HepG2 (cell line): ENCODE data around the gene TLCD3B. TPM values are rescaled to one million over a fixed set of nuclear protein-coding genes. Genes with fewer than 3 reads are reported as not detected.

ENCODE experiments used
- ATAC-seq: fragments of 200-7000 bp; cut with Tn5 transposase; 3 replicates; pipeline ENCODE4 v1.9.1; 2020; ENCODE audit warnings: mild to moderate bottlenecking, moderate library complexity
- BruUV-seq: library from RNA; stranded (reverse); fragments of 400-500 nt; replicated peaks from 2 replicates; lab custom pipeline; 2021; lab: Mats Ljungman, UMichigan
- CTCF ChIA-PET: fragments of 300-600 bp; formaldehyde crosslinking; extraction: SDS; loops from one replicate; lab custom pipeline; 2021; ENCODE audit warnings: low total read pairs, inconsistent platforms, low intra/inter-chr PET ratio; lab: Yijun Ruan, JAX
- POLR2A ChIA-PET: fragments of 350-600 bp; sonication (Branson Sonifier 250); formaldehyde crosslinking; loops from one replicate; lab custom pipeline; 2020; ENCODE audit warnings: antibody characterized with exemption, inconsistent platforms; lab: Yijun Ruan, JAX
- DNase-seq: peaks from one replicate; pipeline ENCODE4 v3.0.0-alpha.2; 2015; ENCODE audit warnings: low spot score
- FAIRE-seq: peaks from 3 replicates; lab custom pipeline; 2011; peaks lifted over from hg19 to GRCh38; lab: Jason Lieb, UNC
- H2AFZ ChIP-seq: one replicate; pipeline ENCODE4 v1.6.1; 2011; ENCODE audit warnings: low read length, inconsistent platforms
- H3K27ac ChIP-seq: fragments of 300-600 bp; 3 replicates; pipeline ENCODE4 v1.8.0; 2011; ENCODE audit warnings: mixed run types, mild to moderate bottlenecking, mixed read lengths, low read length, inconsistent platforms; ENCODE audit not compliant: insufficient read depth; ENCODE audit errors: extremely low read length
- H3K27me3 ChIP-seq, 2 experiments: fragments of 200-600 bp in 1 of 2; 2 replicates in 1 of 2; 3 replicates in 1 of 2; pipeline versions ENCODE4 v1.6.0 to v1.8.0; 2011; ENCODE audit warnings: low read length in 2 of 2, mild to moderate bottlenecking in 2 of 2, moderate library complexity in 2 of 2, inconsistent platforms in 1 of 2; ENCODE audit not compliant: insufficient read depth in 2 of 2, control insufficient read depth in 1 of 2
- H3K36me3 ChIP-seq, 2 experiments: fragments of 200-600 bp in 1 of 2; replicated peaks in 1 of 2; 2 replicates in 1 of 2; 3 replicates in 1 of 2; pipeline versions ENCODE4 v1.5.1 to v1.8.0; 2011; ENCODE audit warnings: low read length in 2 of 2, inconsistent platforms in 1 of 2; ENCODE audit not compliant: insufficient read depth in 2 of 2, control insufficient read depth in 1 of 2
- H3K4me1 ChIP-seq: 2 replicates; pipeline ENCODE4 v1.5.1; 2012; ENCODE audit warnings: low read length, inconsistent platforms; ENCODE audit not compliant: insufficient read depth
- H3K4me2 ChIP-seq: 2 replicates; pipeline ENCODE4 v1.6.0; 2011; ENCODE audit warnings: low read depth, low read length, inconsistent platforms
- H3K4me3 ChIP-seq, 3 experiments: fragments of 200-600 bp in 1 of 3; sonication (generic), shearing (Covaris generic) in 1 of 3; replicated peaks in 1 of 3; 2 replicates each; pipeline ENCODE4 v1.5.1; 2011 to 2016; ENCODE audit warnings: low read length in 3 of 3, inconsistent platforms in 2 of 3, low read depth in 2 of 3, mild to moderate bottlenecking in 2 of 3, control low read depth in 1 of 3, mixed read lengths in 1 of 3; ENCODE audit not compliant: insufficient read depth in 1 of 3
- H3K79me2 ChIP-seq: one replicate; pipeline ENCODE4 v1.6.1; 2011; ENCODE audit warnings: low read length, inconsistent platforms; ENCODE audit not compliant: insufficient read depth
- H3K9ac ChIP-seq: 2 replicates; pipeline ENCODE4 v1.6.0; 2011; ENCODE audit warnings: mild to moderate bottlenecking, low read depth, low read length, inconsistent platforms; ENCODE audit not compliant: insufficient read depth
- H3K9me3 ChIP-seq: 2 replicates; pipeline ENCODE4 v1.5.1; 2012; ENCODE audit warnings: mild to moderate bottlenecking, low read length
- H4K20me1 ChIP-seq: 2 replicates; pipeline ENCODE4 v1.6.0; 2011; ENCODE audit warnings: inconsistent platforms, mild to moderate bottlenecking, low read length, moderate library complexity; ENCODE audit not compliant: insufficient read depth
- BHLHE40 ChIP-seq: IDR thresholded peaks from 2 replicates; pipeline ENCODE4 v1.6.1; 2011; ENCODE audit warnings: low read length, improper control_type of control experiment
- DPF2 ChIP-seq: sonication (generic); formaldehyde crosslinking; IDR thresholded peaks from 2 replicates; pipeline ENCODE4 v1.4.0; 2020; ENCODE audit warnings: mild to moderate bottlenecking, low read depth, missing genetic modification reagents, borderline replicate concordance
- ELF1 ChIP-seq: sonication (generic); formaldehyde crosslinking; IDR thresholded peaks from 2 replicates; pipeline ENCODE4 v1.4.0; 2020; ENCODE audit warnings: missing genetic modification reagents
- GATAD2A ChIP-seq: IDR thresholded peaks from 2 replicates; pipeline ENCODE4 v1.6.1; 2016
- GPN1 ChIP-seq: sonication (generic); formaldehyde crosslinking; IDR thresholded peaks from 2 replicates; pipeline ENCODE4 v1.5.1; 2020; ENCODE audit warnings: missing genetic modification reagents, borderline replicate concordance
- HIVEP1 ChIP-seq: sonication (generic); formaldehyde crosslinking; IDR thresholded peaks from 2 replicates; pipeline ENCODE4 v1.4.0; 2020; ENCODE audit warnings: mild to moderate bottlenecking, missing genetic modification reagents
- MAX ChIP-seq: IDR thresholded peaks from 2 replicates; pipeline ENCODE4 v1.6.1; 2012; ENCODE audit warnings: inconsistent platforms
- MBD4 ChIP-seq: IDR thresholded peaks from 2 replicates; pipeline ENCODE4 v1.6.1; 2012; ENCODE audit warnings: low read length, inconsistent platforms, borderline replicate concordance
- MXD4 ChIP-seq: IDR thresholded peaks from 2 replicates; pipeline ENCODE4 v1.6.1; 2016; ENCODE audit warnings: mild to moderate bottlenecking, missing biosample characterization, missing genetic modification reagents
- NPAS2 ChIP-seq: sonication (generic); formaldehyde crosslinking; IDR thresholded peaks from 2 replicates; pipeline ENCODE4 v1.8.0; 2022; ENCODE audit warnings: mild to moderate bottlenecking, missing genetic modification reagents, borderline replicate concordance
- RFX3 ChIP-seq: IDR thresholded peaks from 2 replicates; pipeline ENCODE4 v1.6.1; 2016; ENCODE audit warnings: missing biosample characterization, missing genetic modification reagents
- SSRP1 ChIP-seq: IDR thresholded peaks from 2 replicates; pipeline ENCODE4 v1.6.1; 2016; ENCODE audit warnings: control low read depth
- TFAP4 ChIP-seq: sonication (generic); IDR thresholded peaks from 2 replicates; pipeline ENCODE4 v1.6.1; 2016; ENCODE audit warnings: low read depth, borderline replicate concordance
- ZBTB14 ChIP-seq: sonication (generic); formaldehyde crosslinking; IDR thresholded peaks from 2 replicates; pipeline ENCODE4 v1.4.0; 2020; ENCODE audit warnings: missing genetic modification reagents
- ZC3H13 ChIP-seq: sonication (generic); formaldehyde crosslinking; IDR thresholded peaks from 2 replicates; pipeline ENCODE4 v1.8.1; 2023; ENCODE audit warnings: mild to moderate bottlenecking, missing genetic modification reagents, moderate library complexity
- ZNF232 ChIP-seq: sonication (generic); formaldehyde crosslinking; IDR thresholded peaks from 2 replicates; pipeline ENCODE4 v1.4.0; 2020; ENCODE audit warnings: missing genetic modification reagents, borderline replicate concordance
- ZNF446 ChIP-seq: sonication (generic); formaldehyde crosslinking; IDR thresholded peaks from 2 replicates; pipeline ENCODE4 v1.5.0; 2020; ENCODE audit warnings: mild to moderate bottlenecking, missing genetic modification reagents
- ZNF549 ChIP-seq: sonication (generic); formaldehyde crosslinking; IDR thresholded peaks from 2 replicates; pipeline ENCODE4 v1.5.0; 2020; ENCODE audit warnings: missing genetic modification reagents
- ZNF598 ChIP-seq: sonication (generic); formaldehyde crosslinking; IDR thresholded peaks from 2 replicates; pipeline ENCODE4 v1.5.1; 2020; ENCODE audit warnings: mild to moderate bottlenecking, missing genetic modification reagents, borderline replicate concordance
- WGBS: methylation state at CpG from one replicate; pipeline ENCODE4 v1.1.6; 2017; ENCODE audit warnings: low lambda C conversion rate; 5-methylcytosine and 5-hydroxymethylcytosine counted together
- in situ Hi-C: cut with HindIII; loops from 2 replicates; pipeline ENCODE4 v1.10.0; 2017; ENCODE audit warnings: low pct_unique_long_range_greater_than_20kb; ENCODE audit not compliant: extremely low pct_ligation_motif_present
- intact Hi-C: fragments of 100-400 bp; cut with micrococcal nuclease; formaldehyde crosslinking; loops from one replicate; pipeline ENCODE4 v1.10.0; 2022; ENCODE audit not compliant: unreplicated experiment
- polyA plus RNA-seq, 8 experiments: library from polyadenylated mRNA; depleted of rRNA in 3 of 8; stranded (reverse) in 7 of 8; unstranded in 1 of 8; fragments of >200 nt; fragmentation: Illumina TruSeq in 4 of 8; extraction: Trizol in 4 of 8; gene quantifications; 2 replicates each; pipeline versions ENCODE4 v1.2.1 to v1.2.3, GENCODE V29; 2011 to 2016; ENCODE audit warnings: low read depth in 4 of 8, missing spikeins in 1 of 8, mixed read lengths in 1 of 8; ENCODE audit not compliant: insufficient read depth in 1 of 8
- total RNA-seq, 5 experiments: library from RNA; depleted of rRNA; stranded (reverse); fragments of >200 nt; fragmentation: Illumina TruSeq; extraction: Trizol; gene quantifications; 2 replicates each; pipeline ENCODE4 v1.2.3, GENCODE V29; 2016; ENCODE audit warnings: low read depth in 1 of 5
- TF ChIP-seq, protein P1 (sequence below): sonication (generic); formaldehyde crosslinking; conservative IDR thresholded peaks from 2 replicates; pipeline ENCODE4 v1.4.0; 2020; ENCODE audit warnings: missing genetic modification reagents

The TLCD3B gene
- total and polyA plus RNA-seq, 2 of the 13 experiments (the other 11 are each of a cell fraction or from before 2014, with no cell fraction given), result not detected

DNA sequence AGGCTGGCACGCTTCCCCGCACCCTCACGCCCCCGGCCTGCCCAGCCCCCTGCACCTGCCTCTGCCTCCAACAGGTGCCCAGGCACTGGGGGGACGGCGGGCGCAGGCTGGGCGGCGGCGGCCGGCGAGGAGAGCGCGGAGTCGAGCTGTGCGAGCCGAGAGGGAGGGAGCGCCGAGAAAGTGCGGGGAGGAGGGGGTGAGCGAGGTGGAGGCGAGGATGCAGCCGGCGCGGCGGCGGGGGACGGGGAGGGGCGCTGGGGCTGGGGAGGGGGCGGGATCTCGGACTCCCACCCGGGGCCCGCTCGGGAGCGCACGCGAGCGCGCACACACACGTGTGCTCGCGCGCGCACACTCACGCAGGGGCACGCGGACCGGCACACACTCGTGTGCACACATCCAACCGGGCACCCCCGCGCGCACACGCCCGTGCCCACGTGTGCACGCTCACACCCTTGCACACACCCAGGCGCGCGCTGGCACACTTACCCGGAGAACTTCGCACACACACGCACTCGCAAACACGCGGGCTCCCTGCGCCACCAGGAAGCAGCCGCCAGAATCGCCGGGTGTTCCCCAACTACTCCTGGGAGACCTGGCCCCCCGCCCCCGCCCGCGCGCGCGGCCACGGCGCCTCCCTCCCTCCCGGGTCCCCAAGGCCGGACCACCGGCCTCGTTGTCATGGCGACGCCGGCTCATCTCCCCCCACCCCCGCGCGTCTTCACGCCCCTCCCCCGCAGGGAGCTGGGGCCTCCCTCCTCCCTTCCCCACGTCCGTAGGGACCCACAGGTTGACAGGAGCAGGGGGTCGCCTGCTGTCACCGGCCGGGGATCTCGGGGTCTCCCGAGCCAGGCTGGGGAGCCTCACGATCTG is 20.0 kb downstream of the TLCD3B start, which contains the start of gene DOC2A:
TSS of gene DOC2A (minus strand) at position 184 of the 870 bp plus-strand sequence. CDS start 805 bp downstream, outside the sequence.
- no peaks in the 10 kb centered on the region for H3K36me3 ChIP-seq
- CTCF ChIA-PET, result no interaction called here
- no peak within 1 kb of the TSS for H2AFZ ChIP-seq
- no peaks in the 10 kb centered on the region for H3K9me3 ChIP-seq
- H3K27ac ChIP-seq, result no peak within 1 kb of the TSS
- WGBS, result 3% methylated on average over 57 of the region's 99 CpGs
- H3K4me2 ChIP-seq, result peak within 1 kb of the TSS; percentile 86
- POLR2A ChIA-PET, result interaction anchor here (1.1 kb wide), 1 partner anchor 21 kb away, joined by 4 read pairs; no protein-coding TSS in a partner anchor
- FAIRE-seq (no peak), DNase-seq (no peak), ATAC-seq (peak; percentile 48)
- no peaks in the 10 kb centered on the region for H3K79me2 ChIP-seq
- peaks cover 10 to 31% of the 10 kb centered on the region in 2 experiments; a peak in 4 of 5 replicates for H3K27me3 ChIP-seq
- intact Hi-C loops (no loop called here), in situ Hi-C loops (no loop called here)
- no peak within 1 kb of the TSS for H3K9ac ChIP-seq
- no peaks in the 10 kb centered on the region for H4K20me1 ChIP-seq
- no TSS peak for BruUV-seq
- H3K4me3 ChIP-seq, result peak within 1 kb of the TSS; percentile 42 to 69 (median 48); a peak in 5 of 6 replicates
- H3K4me1 ChIP-seq, result peaks cover 32% of the 10 kb centered on the region
- TF ChIP-seq, protein P1, sequence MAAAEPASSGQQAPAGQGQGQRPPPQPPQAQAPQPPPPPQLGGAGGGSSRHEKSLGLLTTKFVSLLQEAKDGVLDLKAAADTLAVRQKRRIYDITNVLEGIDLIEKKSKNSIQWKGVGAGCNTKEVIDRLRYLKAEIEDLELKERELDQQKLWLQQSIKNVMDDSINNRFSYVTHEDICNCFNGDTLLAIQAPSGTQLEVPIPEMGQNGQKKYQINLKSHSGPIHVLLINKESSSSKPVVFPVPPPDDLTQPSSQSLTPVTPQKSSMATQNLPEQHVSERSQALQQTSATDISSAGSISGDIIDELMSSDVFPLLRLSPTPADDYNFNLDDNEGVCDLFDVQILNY (CRISPR knock-in tag), result no peak
- TF ChIP-seq ZNF446 (no peak), ZNF598 (CRISPR knock-in tag) (no peak), ZNF549 (CRISPR knock-in tag) (no peak), GATAD2A (CRISPR knock-in tag) (no peak), DPF2 (CRISPR knock-in tag) (no peak), MXD4 (no peak), ELF1 (no peak), MBD4 (no peak), SSRP1 (CRISPR knock-in tag) (no peak), NPAS2 (no peak), ZBTB14 (CRISPR knock-in tag) (peak; percentile 71; the same call in 1 of the 2 replicates), RFX3 (CRISPR knock-in tag) (no peak), BHLHE40 (0 out of 2 replicates have a peak, but pooled peaks have one; percentile 11), MAX (0 out of 2 replicates have a peak, but pooled peaks have one; percentile 27), GPN1 (CRISPR knock-in tag) (no peak), HIVEP1 (CRISPR knock-in tag) (0 out of 2 replicates have a peak, but pooled peaks have one; percentile 21), ZC3H13 (CRISPR knock-in tag) (no peak), TFAP4 (no peak), ZNF232 (CRISPR knock-in tag) (no peak)
